LoVo (cell line): Measurements from ENCODE around the gene OR4A16.

Source experiments
- DNase-seq: peaks from one replicate; pipeline ENCODE4 v3.0.0-alpha.2; 2016; ENCODE audit warnings: low spot score

The OR4A16 gene

GRCh38 chr11:55342901-55343300 lies at the start of gene OR4A16:
OR4A16 (plus strand) TSS chr11:55343201; CDS start chr11:55343201, 0 bp downstream.
- DNase-seq: no peak

- DNase-seq: no peak
Observed at GRCh38 chr11:55324500-55324899, 18.5 kb upstream of the OR4A16 start.

- no peak for DNase-seq
Observed at GRCh38 chr11:55345306-55345705, 2.3 kb downstream of the OR4A16 start.

- DNase-seq: no peak
Observed at GRCh38 chr11:55349032-55349431, 6.0 kb downstream of the OR4A16 start.

GRCh38 chr11:55357560-55358184 lies 14.7 kb downstream of the OR4A16 start:
- DNase-seq: peak; percentile 2

- no peak for DNase-seq
Observed at GRCh38 chr11:55367674-55368073, 24.7 kb downstream of the OR4A16 start, which contains the start of gene OR4A15. OR4A15 (plus strand) TSS chr11:55367974; CDS start chr11:55367974, 0 bp downstream.
